Measurements from ENCODE around the gene SMURF2.

GRCh38 chr17:64531955-64532371 is 130.1 kb downstream of the SMURF2 start:
- no peak for TF ChIP-seq ZNF274 (IDR thresholded peaks at IDR 0.05; ENCODE audit: low read depth, low read length)
- no peak for TF ChIP-seq YY1 (IDR thresholded peaks at IDR 0.05; ENCODE audit: insufficient read depth, insufficient read length)

All from NT2/D1 (cell line).